Measurements from ENCODE around the gene KCNJ2. TPM values are rescaled to one million over a fixed set of nuclear protein-coding genes. Genes with fewer than 3 reads are reported as not detected.

KCNJ2 gene
- total RNA-seq, 1 donor from 2014 or later: 2.6 TPM

GRCh38 chr17:70184207-70184606, 14.9 kb downstream of the KCNJ2 start:
- TF ChIP-seq, protein P1, sequence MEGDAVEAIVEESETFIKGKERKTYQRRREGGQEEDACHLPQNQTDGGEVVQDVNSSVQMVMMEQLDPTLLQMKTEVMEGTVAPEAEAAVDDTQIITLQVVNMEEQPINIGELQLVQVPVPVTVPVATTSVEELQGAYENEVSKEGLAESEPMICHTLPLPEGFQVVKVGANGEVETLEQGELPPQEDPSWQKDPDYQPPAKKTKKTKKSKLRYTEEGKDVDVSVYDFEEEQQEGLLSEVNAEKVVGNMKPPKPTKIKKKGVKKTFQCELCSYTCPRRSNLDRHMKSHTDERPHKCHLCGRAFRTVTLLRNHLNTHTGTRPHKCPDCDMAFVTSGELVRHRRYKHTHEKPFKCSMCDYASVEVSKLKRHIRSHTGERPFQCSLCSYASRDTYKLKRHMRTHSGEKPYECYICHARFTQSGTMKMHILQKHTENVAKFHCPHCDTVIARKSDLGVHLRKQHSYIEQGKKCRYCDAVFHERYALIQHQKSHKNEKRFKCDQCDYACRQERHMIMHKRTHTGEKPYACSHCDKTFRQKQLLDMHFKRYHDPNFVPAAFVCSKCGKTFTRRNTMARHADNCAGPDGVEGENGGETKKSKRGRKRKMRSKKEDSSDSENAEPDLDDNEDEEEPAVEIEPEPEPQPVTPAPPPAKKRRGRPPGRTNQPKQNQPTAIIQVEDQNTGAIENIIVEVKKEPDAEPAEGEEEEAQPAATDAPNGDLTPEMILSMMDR (IDR thresholded peaks at IDR 0.05; ENCODE audit: unreplicated experiment): no peak
- Mint-ChIP-seq H3K4me3 (ENCODE audit: low read depth) (no peak overlapping the region), H3K27me3 (peaks cover 12% of the 10 kb centered on the region), H3K36me3 (ENCODE audit: insufficient read depth) (no peaks in the 10 kb centered on the region), H3K4me1 (ENCODE audit: low read depth) (no peaks in the 10 kb centered on the region), H3K9me3 (ENCODE audit: low read depth) (no peaks in the 10 kb centered on the region), H3K27ac (no peak overlapping the region)
- DNase-seq (ENCODE audit: low spot score, unreplicated experiment): no peak

GRCh38 chr17:70184770-70185169, 15.4 kb downstream of the KCNJ2 start:
- TF ChIP-seq, protein P1 (IDR thresholded peaks at IDR 0.05; ENCODE audit: unreplicated experiment): no peak
- no peak for DNase-seq (ENCODE audit: low spot score, unreplicated experiment)
- peaks cover 12% of the 10 kb centered on the region for H3K27me3 Mint-ChIP-seq
- H3K9me3 Mint-ChIP-seq (ENCODE audit: low read depth): no peaks in the 10 kb centered on the region
- no peaks in the 10 kb centered on the region for H3K4me1 Mint-ChIP-seq (ENCODE audit: low read depth)
- no peak overlapping the region for H3K27ac Mint-ChIP-seq
- no peaks in the 10 kb centered on the region for H3K36me3 Mint-ChIP-seq (ENCODE audit: insufficient read depth)
- H3K4me3 Mint-ChIP-seq (ENCODE audit: low read depth): no peak overlapping the region

- Mint-ChIP-seq H3K9me3 (ENCODE audit: low read depth) (no peaks in the 10 kb centered on the region), H3K27me3 (peaks cover 12% of the 10 kb centered on the region), H3K4me1 (ENCODE audit: low read depth) (no peaks in the 10 kb centered on the region)
Observed at GRCh38 chr17:70185285-70185684, 16.0 kb downstream of the KCNJ2 start.

GRCh38 chr17:70187383-70187782, 18.1 kb downstream of the KCNJ2 start:
- Mint-ChIP-seq H3K27ac (no peak overlapping the region), H3K9me3 (ENCODE audit: low read depth) (no peaks in the 10 kb centered on the region), H3K4me3 (ENCODE audit: low read depth) (no peak overlapping the region), H3K4me1 (ENCODE audit: low read depth) (peaks cover 2% of the 10 kb centered on the region), H3K36me3 (ENCODE audit: insufficient read depth) (no peaks in the 10 kb centered on the region), H3K27me3 (peaks cover 12% of the 10 kb centered on the region)
- no peak for DNase-seq (ENCODE audit: low spot score, unreplicated experiment)
- TF ChIP-seq, protein P1 (IDR thresholded peaks at IDR 0.05; ENCODE audit: unreplicated experiment): no peak

More at GRCh38 chr17:70185285-70185684, 16.0 kb downstream of the KCNJ2 start:
- DNase-seq (ENCODE audit: low spot score, unreplicated experiment): no peak
- no peak overlapping the region for H3K27ac Mint-ChIP-seq
- H3K36me3 Mint-ChIP-seq (ENCODE audit: insufficient read depth): no peaks in the 10 kb centered on the region
- TF ChIP-seq, protein P1 (IDR thresholded peaks at IDR 0.05; ENCODE audit: unreplicated experiment): no peak
- H3K4me3 Mint-ChIP-seq (ENCODE audit: low read depth): no peak overlapping the region

DNA sequence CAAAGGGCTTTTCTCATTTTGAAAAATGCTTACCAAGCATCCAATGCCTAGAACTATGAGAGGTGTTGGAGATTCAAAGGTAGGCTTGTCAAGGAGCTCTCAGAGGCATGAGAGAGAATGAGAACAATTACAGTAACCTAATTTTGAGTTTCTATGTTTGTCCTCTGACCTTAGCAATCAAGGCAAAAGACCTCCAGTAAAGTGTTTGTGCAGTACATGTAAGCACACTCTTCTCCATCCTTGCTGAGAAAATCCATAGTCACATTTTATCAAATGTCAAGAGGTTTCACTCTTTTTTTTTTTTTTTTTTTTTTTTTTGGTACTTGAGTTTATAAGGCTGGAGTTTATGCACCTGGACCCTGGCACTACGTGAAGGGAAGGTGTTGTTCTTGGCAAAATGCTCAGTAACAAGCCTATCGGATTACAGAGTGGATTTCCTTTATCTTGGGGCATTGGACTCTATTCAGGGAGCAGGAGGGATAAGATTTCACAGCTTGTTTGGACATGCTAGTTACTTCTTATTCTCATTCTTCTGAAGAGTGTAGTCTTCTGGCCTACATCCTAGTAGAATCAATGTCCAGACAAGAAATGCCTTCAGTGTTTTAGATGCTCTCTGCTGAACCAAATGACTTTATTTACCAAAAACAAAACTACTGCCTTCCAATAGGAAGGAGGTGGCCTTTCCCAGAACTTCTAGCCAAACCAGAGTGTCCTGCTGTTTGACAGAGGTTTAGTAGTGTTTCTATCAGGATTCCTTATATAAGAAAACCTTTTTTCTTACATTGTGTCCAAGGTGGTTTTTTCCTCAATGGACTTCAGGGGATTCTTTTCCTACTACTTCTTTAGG, 21.9 kb downstream of the KCNJ2 start:
- H3K27ac Mint-ChIP-seq: no peak overlapping the region

More for the DNA sequence above, 21.9 kb downstream of the KCNJ2 start:
- H3K4me3 Mint-ChIP-seq (ENCODE audit: low read depth): no peak overlapping the region
- no peaks in the 10 kb centered on the region for H3K36me3 Mint-ChIP-seq (ENCODE audit: insufficient read depth)
- TF ChIP-seq, protein P1 (IDR thresholded peaks at IDR 0.05; ENCODE audit: unreplicated experiment): no peak
- DNase-seq (ENCODE audit: low spot score, unreplicated experiment): no peak
- H3K4me1 Mint-ChIP-seq (ENCODE audit: low read depth): peaks cover 4% of the 10 kb centered on the region
- no peaks in the 10 kb centered on the region for H3K9me3 Mint-ChIP-seq (ENCODE audit: low read depth)
- H3K27me3 Mint-ChIP-seq: peaks cover 1% of the 10 kb centered on the region

All from progenitor cell of endocrine pancreas (in vitro differentiated cells).